CD4-positive, alpha-beta T cell treated with Interleukin-4 for 1 hour (primary cell): ENCODE data around the gene RAB11FIP5.
"Not testable (repeated sequence)": the region's sequence is repeated elsewhere in the genome, so short reads cannot be mapped to it uniquely, and the experiment has no call there.

Experiments used
- DNase-seq, 2 donors: peaks; one replicate each; pipeline ENCODE4 v3.0.0-alpha.2; 2020 to 2022

Gene RAB11FIP5

GRCh38 chr2:73112913-73113854, at the start of gene RAB11FIP5:
Gene RAB11FIP5, minus strand, starts transcription at chr2:73112948. Its CDS starts 171 bp downstream, at chr2:73112777.
- DNase-seq = peak; percentile 82 to 86

DNA sequence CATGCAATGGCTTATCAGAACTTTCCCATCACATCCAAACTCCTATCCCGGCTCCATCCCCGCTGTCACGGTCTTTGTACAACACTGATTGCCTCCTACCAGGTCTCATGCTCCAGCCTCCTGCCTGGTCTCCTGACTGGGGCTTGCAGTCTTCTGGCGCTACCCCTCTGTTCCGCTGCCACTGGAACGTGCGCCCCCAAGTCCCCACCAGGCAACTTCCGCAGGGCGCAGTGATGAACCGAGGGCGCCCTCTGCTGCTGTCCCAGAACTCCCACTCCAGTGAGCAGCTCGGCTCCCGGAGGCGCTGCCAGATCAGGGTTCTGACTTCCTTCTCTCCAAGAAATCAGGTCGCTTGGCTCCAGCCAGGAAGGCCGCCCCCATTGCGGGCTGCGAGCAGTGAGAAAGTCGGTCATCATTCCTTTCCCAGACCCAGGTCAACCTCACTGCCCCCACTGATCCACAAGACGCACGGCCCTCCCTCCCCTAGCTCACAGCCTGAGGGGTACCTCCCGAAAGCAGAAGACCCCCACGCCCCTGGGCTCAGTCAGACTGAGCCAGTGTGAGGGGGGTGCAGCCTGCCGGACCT, 43.9 kb upstream of the RAB11FIP5 start:
- peak; percentile 25 to 34 for DNase-seq

DNA sequence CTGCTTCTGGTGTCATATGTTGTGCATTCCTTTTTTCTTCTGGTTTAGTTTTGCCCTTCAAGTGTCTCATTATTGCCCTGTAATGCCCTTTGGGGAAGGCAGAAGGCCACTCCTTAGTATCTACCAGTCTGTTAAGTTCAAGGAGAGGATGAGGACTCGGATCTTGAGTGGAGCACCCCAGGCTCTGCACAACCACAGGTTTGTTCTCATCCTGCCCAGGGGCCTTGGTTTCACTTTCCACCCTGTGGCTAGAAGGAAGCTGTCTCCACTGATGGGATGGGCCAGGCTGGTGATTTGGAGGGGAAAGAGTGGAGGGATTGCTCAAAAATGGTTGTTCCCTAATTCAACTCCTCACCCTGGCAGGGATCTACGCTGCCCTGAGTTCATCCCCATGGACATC, 30.2 kb upstream of the RAB11FIP5 start:
- no peak for DNase-seq

DNA sequence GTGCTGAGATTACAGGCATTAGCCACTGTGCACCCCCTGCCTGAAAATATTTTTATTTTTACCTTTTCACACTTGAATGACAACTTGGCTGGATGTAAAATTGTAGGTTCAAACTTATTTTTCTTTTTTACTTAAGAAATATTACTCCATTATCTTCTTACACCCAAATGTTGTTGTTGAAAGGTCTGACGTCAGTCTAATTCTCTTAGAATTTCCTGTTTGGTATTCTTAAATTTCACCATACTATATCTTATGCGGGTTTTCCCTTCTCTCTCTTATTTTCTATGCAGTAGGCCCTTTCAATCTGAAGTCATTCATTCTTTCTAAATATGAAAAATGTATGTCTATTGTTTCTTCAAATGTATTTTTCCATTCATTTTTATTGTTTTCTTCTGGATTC, 29.1 kb upstream of the RAB11FIP5 start:
- no peak for DNase-seq

DNA sequence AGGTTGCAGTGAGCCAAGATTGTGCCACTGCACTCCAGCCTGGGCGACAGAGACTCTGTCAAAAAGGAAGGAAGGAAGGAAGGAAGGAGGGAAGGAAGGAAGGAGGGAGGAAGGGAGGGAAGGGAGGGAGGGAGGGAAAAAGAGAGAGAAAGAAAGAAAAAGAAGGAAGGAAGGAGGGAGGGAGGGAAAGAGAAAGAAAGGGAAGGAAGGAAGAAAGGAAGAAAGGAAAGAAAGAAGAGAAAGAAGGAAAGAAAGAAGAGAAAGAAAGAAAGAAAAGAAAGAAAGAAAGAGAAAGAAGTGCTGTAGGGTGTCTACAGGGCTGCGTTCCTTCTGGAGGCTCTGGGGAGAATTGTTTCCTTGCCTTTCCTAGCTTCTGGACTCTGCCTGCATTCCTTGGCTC, 22.5 kb upstream of the RAB11FIP5 start:
- DNase-seq = no peak

DNA sequence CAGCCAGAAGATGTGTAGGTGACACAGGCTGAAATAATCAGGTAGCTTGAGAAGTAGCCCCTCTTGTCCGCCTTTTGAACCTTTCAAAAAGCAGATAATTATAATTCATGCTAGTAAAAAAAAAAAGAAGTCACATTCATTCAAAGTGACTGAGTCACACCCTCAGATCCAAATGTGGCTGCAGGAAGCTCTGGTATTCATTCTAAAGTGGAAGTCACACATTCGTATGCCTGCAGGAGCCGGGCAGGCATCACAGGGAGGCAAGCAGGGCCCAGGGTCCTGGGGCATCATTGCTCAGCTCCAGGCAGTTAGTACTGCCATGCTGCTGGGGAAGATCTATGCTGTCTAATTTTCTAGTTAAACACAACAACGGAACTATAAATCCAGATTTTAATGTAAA, 21.7 kb upstream of the RAB11FIP5 start:
- DNase-seq = no peak

- DNase-seq = no peak
These were observed 20.9 kb upstream of the RAB11FIP5 start for GRCh38 chr2:73133566-73134197.

- no peak for DNase-seq
These were observed 19.1 kb upstream of the RAB11FIP5 start for GRCh38 chr2:73131807-73132206.

DNA sequence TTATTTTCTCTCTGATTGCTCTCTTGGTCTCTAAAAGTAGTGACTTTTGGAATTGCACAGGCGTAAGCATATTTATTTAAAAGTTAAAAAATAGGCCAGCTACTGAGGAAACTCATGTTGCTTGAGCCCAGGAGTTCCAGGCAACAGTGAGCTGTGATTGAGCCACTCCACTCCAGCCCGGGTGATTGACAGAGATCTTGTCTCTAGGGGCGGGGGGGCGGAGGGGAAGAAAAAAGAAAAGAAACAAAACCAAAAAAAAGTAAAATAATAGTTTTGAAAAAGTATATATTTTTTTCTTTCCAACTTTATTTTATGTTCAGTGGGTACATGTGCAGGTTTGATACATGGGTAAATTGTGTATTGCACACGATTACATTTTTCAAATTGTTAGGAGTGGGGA, 18.0 kb upstream of the RAB11FIP5 start:
- DNase-seq = no peak

DNA sequence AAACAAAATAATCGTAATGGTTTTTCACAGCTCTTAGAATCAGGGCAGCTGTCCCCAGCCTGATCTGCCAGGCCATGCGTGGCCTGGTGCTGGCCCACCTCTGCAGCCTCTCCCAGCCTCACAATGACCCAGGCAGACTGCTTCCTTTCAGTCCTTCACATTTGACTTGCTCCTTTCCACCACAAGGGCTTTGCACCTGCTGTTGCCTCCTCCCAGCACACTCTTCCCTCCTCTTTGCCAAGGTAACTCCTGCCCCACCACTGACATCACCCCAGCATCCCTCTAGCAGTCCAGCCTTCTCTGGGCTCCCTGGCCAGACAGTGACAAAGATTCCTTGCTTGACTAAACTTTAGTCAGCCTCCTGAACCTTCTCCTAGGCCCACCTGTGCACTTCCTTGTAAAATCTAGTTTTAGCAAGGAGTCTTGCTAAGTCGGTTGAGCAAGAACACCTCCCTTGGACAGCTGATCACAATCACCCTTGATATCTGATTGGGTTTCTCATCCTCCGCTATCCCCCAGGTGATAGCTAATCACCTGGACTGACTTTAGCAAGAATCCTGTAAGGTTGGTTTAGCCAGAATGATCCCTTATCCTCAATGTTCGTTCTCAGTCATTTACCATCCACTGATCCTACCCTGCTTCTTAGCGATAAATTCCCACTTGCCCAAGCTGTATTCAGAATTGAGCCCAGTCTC, 16.2 kb upstream of the RAB11FIP5 start:
- DNase-seq = no peak

DNA sequence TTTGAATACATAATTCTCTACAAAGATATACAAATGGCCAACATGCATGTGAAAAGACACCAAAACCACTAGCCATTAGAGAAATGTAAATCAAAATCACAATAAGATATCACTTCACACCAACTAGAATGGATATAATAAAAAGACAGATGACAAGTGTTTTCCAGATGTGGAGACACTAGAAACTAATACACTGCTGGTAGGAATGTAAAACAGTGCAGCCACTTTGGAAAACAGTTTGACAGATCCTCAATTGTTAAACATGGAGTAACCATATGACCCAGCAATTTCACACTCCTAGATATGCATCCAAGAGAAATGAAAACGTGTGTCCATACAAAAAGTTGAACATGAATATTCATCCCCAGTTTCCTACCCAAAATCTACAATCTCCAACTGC, 9.8 kb upstream of the RAB11FIP5 start:
- no peak for DNase-seq

DNA sequence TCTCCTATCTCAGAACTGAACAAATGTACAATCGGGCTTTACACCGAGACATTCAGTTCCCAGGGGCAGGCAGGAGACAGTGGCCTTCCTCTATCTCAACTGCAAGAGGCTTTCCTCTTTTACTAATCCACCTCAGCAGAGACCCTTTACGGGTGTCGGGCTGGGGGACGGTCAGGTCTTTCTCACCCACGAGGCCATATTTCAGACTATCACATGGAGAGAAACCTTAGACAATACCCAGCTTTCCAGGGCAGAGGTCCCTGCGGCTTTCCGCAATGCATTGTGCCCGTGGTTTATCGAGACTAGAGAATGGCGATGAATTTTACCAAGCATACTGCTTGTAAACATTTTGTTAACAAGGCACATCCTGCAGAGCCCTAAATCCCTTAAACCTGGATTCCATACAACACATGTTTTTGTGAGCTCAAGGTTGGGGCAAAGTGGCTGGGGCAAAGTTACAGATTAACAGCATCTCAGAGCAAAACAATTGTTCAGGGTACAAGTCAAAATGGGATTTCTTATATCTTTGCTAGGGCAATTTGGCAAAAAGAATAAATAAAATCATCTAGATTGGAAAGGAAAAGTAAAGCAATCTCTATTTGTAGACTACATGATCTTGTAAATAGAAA, 7.0 kb upstream of the RAB11FIP5 start:
- DNase-seq = not testable (repeated sequence)

GRCh38 chr2:73117441-73117840, 4.7 kb upstream of the RAB11FIP5 start:
- DNase-seq = no peak

DNA sequence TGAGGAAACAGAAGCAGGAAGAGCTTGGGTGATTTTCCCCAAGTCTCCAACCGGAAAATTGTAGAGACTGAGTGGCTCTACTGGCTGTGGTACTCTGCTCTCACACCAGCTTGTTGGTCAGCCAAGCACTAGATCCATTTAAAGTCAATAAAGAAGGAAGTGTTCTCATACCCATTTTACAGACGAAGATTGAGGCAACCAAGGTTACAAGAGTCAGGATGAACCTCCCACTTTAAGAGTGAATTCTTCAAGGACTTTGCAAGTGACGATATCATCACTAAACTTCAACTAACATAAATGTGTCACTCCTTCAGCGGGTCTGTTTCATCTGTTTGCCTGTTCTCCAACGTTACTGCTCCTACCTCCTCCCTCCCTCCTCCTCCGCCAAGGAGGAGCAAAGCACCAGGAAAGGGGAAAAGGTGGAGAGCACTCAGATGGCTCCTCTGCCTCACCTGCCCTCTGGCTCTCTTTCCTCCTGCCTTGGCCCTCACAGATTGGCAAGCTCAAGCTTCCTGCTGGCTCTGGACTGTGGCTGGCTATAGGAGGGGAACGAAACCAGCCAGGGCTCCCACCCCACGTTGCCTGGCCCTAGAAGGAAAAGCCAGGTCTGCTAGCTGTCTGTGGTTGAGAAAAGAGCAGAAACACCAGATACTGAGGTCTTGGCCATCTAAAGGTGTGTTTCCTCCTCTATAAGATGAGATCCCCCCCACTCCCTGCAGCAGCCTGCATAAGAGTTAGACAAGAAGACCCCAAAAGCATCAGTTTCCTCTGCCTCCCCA, 3.6 kb upstream of the RAB11FIP5 start:
- no peak for DNase-seq

GRCh38 chr2:73114273-73114867, 1.6 kb upstream of the RAB11FIP5 start:
- no peak for DNase-seq

DNA sequence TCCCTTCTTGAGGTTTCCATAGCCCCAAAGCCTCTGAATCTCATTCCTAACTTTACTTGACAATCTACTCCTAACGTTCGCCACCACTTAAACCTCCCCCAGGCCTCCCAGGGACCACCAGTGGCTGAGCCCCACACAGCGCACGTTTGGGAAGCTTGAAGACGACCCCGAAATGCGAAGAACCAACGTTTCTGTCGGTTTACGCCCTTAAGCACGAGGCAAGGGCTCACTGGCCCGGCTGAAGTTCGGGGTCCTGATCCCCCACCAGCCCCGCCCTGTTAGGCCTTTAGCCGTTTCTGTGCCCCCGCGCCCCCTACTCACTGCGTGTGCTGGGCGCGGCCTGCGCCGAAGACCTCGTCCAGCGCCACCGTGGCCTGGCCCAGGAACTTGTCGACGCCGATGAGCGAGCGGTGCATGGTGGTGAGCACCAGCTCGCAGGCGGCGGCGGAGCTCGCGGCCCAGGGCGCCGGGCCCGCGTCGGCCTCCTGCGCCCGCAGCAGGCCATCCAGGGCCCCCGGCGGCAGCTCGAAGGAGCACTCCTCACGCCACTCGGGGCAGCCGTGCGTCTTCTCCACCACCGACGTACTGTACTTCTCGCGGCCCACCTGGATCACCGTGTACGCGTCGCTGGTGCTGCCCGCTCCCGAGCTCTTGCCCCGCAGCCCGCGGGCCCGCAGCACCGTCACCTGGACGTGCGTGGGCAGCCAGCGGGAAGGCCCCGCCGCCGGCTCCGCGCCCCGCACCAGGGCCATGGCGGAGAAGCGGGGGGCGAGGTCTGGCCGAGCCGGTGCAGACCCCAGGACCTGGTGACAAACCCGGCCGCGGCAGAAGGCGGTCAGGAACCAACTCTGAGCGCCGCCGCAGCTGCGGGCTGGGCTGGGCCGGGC, 479 bp downstream of the RAB11FIP5 start:
- peak in 1 of 2 donors; percentile 15 for DNase-seq

- no peak for DNase-seq
These were observed 1.4 kb downstream of the RAB11FIP5 start for GRCh38 chr2:73111073-73112025.

GRCh38 chr2:73110168-73111072, 2.3 kb downstream of the RAB11FIP5 start:
- no peak for DNase-seq
